Vein endothelial cell (primary cell): ENCODE results near the gene ERCC6L. TPM values are rescaled to one million over a fixed set of nuclear protein-coding genes. Genes with fewer than 3 reads are reported as not detected.

Experiments
- small RNA-seq: library from RNA; depleted of rRNA; stranded (forward); fragments of <200 nt; gene quantifications from one replicate; pipeline ENCODE3, GENCODE V24; 2012
- total RNA-seq: library from RNA; depleted of rRNA; stranded (reverse); fragments of >200 nt; gene quantifications from 2 replicates; pipeline ENCODE4 v1.2.3, GENCODE V29; 2012

ERCC6L gene, protein sequence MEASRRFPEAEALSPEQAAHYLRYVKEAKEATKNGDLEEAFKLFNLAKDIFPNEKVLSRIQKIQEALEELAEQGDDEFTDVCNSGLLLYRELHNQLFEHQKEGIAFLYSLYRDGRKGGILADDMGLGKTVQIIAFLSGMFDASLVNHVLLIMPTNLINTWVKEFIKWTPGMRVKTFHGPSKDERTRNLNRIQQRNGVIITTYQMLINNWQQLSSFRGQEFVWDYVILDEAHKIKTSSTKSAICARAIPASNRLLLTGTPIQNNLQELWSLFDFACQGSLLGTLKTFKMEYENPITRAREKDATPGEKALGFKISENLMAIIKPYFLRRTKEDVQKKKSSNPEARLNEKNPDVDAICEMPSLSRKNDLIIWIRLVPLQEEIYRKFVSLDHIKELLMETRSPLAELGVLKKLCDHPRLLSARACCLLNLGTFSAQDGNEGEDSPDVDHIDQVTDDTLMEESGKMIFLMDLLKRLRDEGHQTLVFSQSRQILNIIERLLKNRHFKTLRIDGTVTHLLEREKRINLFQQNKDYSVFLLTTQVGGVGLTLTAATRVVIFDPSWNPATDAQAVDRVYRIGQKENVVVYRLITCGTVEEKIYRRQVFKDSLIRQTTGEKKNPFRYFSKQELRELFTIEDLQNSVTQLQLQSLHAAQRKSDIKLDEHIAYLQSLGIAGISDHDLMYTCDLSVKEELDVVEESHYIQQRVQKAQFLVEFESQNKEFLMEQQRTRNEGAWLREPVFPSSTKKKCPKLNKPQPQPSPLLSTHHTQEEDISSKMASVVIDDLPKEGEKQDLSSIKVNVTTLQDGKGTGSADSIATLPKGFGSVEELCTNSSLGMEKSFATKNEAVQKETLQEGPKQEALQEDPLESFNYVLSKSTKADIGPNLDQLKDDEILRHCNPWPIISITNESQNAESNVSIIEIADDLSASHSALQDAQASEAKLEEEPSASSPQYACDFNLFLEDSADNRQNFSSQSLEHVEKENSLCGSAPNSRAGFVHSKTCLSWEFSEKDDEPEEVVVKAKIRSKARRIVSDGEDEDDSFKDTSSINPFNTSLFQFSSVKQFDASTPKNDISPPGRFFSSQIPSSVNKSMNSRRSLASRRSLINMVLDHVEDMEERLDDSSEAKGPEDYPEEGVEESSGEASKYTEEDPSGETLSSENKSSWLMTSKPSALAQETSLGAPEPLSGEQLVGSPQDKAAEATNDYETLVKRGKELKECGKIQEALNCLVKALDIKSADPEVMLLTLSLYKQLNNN
- 2.3 and 6.3 TPM in 2 replicates for total RNA-seq

GRCh38 chrX:72238721-72239475, at the start of gene ERCC6L:
ERCC6L (minus strand) TSS chrX:72239027; CDS start chrX:72238911, 116 bp downstream.

DNA sequence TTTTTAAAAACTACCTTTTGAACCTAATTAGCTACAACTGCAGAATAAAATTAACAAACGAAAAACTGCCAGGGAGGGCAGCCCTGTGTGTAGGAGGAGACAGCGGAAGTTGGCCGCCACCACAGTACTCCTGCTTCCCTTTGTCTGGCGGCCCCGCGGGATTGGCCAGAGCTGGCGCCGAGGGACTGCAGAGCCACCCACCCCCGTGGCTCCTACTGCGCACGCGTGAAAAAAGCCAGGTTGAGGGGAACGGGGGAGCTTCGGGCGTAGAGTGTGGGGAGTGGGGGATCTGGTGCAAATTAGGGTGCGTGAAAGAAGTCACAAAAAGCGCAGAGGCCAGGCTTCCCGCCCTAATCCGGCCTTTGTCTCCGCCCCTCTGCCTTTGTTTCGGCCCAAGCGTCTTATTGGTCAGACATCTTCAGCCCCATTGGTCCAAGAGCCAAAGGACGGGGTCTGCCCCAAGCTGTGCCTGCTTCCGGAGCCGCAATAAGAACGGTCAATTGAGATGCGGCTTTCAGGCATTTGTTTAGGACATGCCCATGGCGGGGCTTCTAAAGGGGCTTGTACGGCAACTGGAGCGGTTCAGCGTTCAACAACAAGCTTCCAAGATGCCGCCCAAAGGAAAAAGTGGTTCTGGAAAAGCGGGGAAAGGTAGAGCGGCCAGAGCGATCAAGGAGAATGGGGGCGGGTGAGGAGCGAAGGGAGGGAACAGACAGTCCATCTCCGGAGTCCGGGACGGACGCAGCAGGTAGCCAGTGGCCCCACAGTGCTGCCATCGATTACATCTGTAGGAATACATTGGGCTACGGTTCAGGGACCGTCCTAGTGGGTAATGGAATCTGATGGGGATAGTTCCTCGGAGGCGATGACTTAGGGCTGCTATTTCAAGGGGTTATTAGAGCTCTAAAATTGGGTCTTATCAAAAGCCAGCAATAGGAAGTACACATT, 57.4 kb downstream of the ERCC6L start, which contains the start of gene PIN4:
TSS of gene PIN4 (plus strand) at position 580 of the 948 bp plus-strand sequence. CDS start at position 609, 29 bp downstream.

Small RNAs within 50 kb of the gene (small RNA-seq; reads per million reads assigned to genes)
- not detected for gene RF00019

Other genes starting within 250 kb of the ERCC6L start
- gene RTL5, start 107.1 kb downstream of the ERCC6L start, total RNA-seq: 0.33 and 0.38 TPM in 2 replicates
- gene PIN4, start 57.3 kb downstream of the ERCC6L start, total RNA-seq: 6.8 and 10.5 TPM in 2 replicates
- 731 and 741 TPM in 2 replicates for gene RPS4X, start 38.2 kb upstream of the ERCC6L start, total RNA-seq
- not detected in 2 replicates for gene CITED1, start 66.9 kb upstream of the ERCC6L start, total RNA-seq